GM12873 (cell line): Measurements from ENCODE around the gene CAPSL.

ENCODE experiments used
- TF ChIP-seq, protein P1 (sequence below): IDR thresholded peaks from 2 replicates; pipeline ENCODE4 v1.5.1; 2012; ENCODE audit warnings: low read depth, mild to moderate bottlenecking, moderate library complexity, low read length, control low read depth; ENCODE audit not compliant: insufficient read depth; ENCODE audit errors: missing control alignments

The CAPSL gene

DNA sequence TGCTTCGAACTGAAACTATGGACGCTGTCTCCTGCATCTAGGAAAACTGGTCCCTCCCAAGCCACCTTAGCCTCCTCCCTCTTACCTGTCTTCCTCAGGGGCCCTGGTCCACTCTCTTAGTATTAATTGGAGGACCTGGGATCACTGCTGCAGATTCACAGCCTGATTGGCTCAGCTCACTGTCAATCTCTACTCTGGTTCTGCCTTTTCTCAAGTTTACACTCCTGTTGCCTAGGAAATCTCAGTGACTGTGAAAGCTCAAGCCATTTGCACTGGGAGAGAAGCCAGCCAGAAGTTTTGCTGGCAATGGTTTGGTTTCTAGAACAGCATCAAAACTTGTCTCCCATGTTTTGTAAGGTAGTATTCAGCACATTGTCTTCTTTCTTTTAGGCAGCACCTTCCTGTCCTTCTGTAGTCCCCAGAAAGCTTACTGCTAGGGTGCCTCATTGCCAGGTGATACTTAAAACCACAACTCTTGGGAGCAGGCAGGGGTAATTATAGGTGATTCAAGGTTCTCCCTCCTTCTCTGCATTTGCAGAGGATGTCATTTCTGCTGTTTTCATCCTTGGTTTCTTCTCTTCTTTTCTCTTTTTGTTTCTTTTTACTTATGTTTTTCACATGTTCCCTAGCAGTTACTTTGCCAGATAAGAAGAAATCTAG is at the start of gene CAPSL:
CAPSL (minus strand) TSS at position 55 of the 660 bp plus-strand sequence. CDS start 17,502 bp downstream, outside the sequence.
- TF ChIP-seq, protein P1, sequence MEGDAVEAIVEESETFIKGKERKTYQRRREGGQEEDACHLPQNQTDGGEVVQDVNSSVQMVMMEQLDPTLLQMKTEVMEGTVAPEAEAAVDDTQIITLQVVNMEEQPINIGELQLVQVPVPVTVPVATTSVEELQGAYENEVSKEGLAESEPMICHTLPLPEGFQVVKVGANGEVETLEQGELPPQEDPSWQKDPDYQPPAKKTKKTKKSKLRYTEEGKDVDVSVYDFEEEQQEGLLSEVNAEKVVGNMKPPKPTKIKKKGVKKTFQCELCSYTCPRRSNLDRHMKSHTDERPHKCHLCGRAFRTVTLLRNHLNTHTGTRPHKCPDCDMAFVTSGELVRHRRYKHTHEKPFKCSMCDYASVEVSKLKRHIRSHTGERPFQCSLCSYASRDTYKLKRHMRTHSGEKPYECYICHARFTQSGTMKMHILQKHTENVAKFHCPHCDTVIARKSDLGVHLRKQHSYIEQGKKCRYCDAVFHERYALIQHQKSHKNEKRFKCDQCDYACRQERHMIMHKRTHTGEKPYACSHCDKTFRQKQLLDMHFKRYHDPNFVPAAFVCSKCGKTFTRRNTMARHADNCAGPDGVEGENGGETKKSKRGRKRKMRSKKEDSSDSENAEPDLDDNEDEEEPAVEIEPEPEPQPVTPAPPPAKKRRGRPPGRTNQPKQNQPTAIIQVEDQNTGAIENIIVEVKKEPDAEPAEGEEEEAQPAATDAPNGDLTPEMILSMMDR = no peak

DNA sequence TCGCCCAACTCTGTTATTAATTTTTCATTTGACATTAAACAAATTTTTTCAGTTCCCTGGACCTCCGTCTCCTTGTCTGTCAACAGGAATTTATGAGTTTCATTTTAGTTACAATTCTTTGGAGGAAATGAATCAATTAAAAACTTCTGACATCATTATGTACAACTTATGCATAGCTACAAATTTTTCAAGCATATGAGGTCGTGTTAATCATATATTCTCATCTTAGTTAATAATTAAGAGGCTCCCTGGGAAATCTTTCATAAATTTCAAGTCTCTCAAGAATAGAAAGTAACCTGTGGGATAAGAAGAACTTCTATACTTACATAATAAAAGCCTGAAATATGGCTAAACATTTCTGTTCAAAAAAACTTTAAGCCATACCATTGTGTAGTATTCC is 49.4 kb upstream of the CAPSL start:
- TF ChIP-seq, protein P1 = no peak

DNA sequence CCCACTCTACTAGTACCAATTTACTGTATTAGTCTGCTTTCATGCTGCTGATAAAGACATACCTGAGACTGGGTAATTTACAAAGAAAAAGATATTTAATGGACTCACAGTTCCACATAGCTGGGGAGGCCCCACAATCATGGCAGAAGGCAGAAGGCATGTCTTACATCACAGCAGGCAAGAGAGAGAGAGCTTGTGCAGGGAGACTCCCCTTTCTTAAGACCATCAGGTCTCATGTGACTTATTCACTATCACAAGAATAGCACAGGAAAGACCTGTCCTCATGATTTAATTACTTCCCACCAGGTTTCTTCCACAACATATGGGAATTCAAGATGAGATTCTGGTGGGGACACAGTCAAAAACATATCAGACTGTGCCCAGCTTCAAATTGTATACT is 41.3 kb upstream of the CAPSL start:
- TF ChIP-seq, protein P1 = no peak

DNA sequence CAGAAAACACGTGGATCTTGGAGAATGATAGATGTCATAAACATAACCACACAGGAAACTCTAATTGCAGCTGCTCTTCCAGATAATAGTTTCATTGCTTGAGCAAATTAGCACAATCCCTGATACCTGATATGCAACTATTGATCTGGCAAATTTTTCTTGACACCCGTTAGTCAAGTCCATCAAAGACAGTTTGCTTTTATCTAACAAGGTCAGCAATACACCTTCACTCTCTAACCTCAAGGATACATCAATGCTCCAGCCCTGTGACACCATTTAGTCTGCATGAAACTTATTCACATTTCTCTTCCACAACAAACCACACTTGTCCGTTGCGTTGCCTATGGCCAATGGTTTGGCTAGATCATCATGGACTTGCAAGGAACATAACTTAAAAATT is 36.1 kb upstream of the CAPSL start:
- TF ChIP-seq, protein P1 = no peak

DNA sequence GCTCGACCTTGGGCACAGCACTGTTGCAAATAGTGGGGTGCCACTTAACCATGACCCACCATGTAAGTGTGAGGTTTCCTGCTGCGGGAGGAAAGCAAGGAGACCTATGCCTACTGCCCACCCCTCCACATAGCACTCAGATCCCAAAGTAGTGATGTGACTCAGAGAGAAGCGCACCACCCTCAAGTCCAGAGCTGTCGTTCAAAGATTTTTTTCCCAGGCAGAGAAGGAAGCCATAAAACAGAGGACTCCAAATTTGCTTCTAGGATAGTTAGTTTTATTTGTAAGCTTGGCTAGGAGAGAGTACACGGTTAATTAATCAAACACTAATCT is 33.4 kb upstream of the CAPSL start:
- TF ChIP-seq, protein P1 = no peak

DNA sequence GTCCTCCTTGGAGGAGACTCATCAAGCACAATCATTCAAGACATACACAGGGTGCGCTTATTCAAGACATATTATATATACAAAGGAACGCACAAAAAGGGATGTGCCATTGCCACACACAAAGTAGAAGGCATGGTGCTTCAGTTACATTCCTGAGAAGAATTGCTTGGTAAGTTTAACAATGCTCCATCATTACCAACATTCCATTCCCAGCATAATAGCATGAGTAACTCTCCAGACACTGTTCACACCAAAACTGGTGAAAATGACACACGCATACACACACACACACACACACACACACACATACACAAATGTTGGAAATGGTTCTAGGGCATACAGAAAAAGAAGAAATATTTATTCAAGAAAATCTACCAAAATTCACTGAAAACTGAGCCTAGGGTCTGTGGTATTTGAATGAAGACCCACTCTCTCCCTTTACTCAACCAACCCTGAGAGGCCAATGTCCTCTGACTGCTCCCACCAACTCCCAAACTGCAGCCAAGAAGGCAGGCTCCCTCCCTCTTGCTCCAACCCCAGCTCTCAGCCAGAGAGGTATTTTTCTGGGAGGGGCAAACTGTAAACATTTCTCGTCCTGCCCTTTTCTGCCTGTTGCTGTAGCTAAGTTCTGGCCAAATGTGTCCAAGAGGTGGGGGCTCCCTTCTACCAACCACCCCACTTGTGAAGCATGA is 32.9 kb upstream of the CAPSL start:
- TF ChIP-seq, protein P1 = no peak

DNA sequence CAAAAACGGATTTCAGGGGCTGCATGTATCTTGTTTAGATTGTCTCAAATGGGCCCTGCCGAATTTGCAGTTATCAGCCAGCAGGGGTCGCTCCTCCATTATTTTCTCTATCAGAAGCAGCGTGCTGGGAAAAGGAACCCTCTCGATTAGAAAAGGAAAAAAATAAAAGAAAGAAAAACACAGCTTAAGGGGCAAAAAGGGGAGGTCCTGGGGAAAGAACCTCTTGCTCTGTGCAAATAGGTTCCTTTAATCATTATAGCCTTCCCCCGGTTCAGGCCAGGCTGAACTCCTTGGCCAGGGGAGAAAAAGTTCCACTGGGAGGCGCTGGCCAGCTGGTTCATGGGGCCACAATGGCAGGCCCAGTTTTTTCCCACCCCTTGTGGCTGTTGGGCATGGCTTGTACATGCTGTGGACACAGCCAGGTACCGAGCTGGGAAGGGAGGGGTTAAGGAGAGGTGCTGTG is 25.0 kb upstream of the CAPSL start:
- TF ChIP-seq, protein P1 = peak; percentile 43
